NCI-H2107 (cell line): Measurements from ENCODE around the gene GDE1.
"Not testable (repeated sequence)": the region's sequence is repeated elsewhere in the genome, so short reads cannot be mapped to it uniquely, and the experiment has no call there.

ENCODE experiments used
- DNase-seq: peaks from one replicate; lab custom pipeline; 2025; lab: John Stamatoyannopoulos, UW

Gene GDE1

GRCh38 chr16:19521471-19522396, at the start of gene GDE1:
GDE1 (minus strand) TSS chr16:19522098; CDS start chr16:19521964, 134 bp downstream.
- DNase-seq, result peak; percentile 86

- DNase-seq, result no peak
These were observed 45.7 kb upstream of the GDE1 start for GRCh38 chr16:19567560-19567959.

GRCh38 chr16:19566362-19566761, 44.5 kb upstream of the GDE1 start:
- DNase-seq, result no peak

GRCh38 chr16:19563377-19563776, 41.5 kb upstream of the GDE1 start:
- no peak for DNase-seq

- no peak for DNase-seq
These were observed 38.2 kb upstream of the GDE1 start for GRCh38 chr16:19560078-19560477.

GRCh38 chr16:19559242-19559910, 37.5 kb upstream of the GDE1 start:
- no peak for DNase-seq

- DNase-seq, result no peak
These were observed 34.3 kb upstream of the GDE1 start for GRCh38 chr16:19555938-19556771.

- DNase-seq, result peak; percentile 86
These were observed 33.5 kb upstream of the GDE1 start, which contains the start of gene VPS35L for GRCh38 chr16:19555186-19555937. VPS35L (plus strand) TSS chr16:19555703; CDS start chr16:19555730, 27 bp downstream.

- DNase-seq, result no peak
These were observed 27.8 kb upstream of the GDE1 start for GRCh38 chr16:19549673-19550072.

- no peak for DNase-seq
These were observed 26.2 kb upstream of the GDE1 start for GRCh38 chr16:19548144-19548543.

GRCh38 chr16:19543278-19543996, 21.5 kb upstream of the GDE1 start:
- not testable (repeated sequence) for DNase-seq

GRCh38 chr16:19542138-19542821, 20.4 kb upstream of the GDE1 start:
- peak; percentile 73 for DNase-seq

GRCh38 chr16:19540241-19540970, 18.5 kb upstream of the GDE1 start:
- no peak for DNase-seq

GRCh38 chr16:19532601-19533000, 10.7 kb upstream of the GDE1 start:
- DNase-seq, result no peak

- no peak for DNase-seq
These were observed 6.8 kb upstream of the GDE1 start for GRCh38 chr16:19528666-19529065.

- DNase-seq, result no peak
These were observed 5.3 kb upstream of the GDE1 start for GRCh38 chr16:19527161-19527560.

- DNase-seq, result no peak
These were observed 3.5 kb upstream of the GDE1 start for GRCh38 chr16:19525385-19525723.

- no peak for DNase-seq
These were observed 2.9 kb upstream of the GDE1 start for GRCh38 chr16:19524616-19525384.

- DNase-seq, result no peak
These were observed 2.4 kb upstream of the GDE1 start for GRCh38 chr16:19524356-19524615.
